GM21381 (cell line): ENCODE measurements around the gene ALDH6A1.
"Not testable (repeated sequence)": the region's sequence is repeated elsewhere in the genome, so short reads cannot be mapped to it uniquely, and the experiment has no call there.

Source experiments
- ATAC-seq: cut with Tn5 transposase; IDR thresholded peaks from one replicate; pipeline ENCODE4 v1.9.1; 2021; ENCODE audit warnings: mild to moderate bottlenecking, moderate library complexity; ENCODE audit not compliant: unreplicated experiment

Gene ALDH6A1

GRCh38 chr14:74084277-74085046 lies at the start of gene ALDH6A1, which contains the start of gene LIN52:
Gene ALDH6A1, minus strand, starts transcription at chr14:74084453. Its CDS starts 59 bp downstream, at chr14:74084394.
Gene LIN52, plus strand, starts transcription at chr14:74084956. Its CDS starts 19 bp downstream, at chr14:74084975.
- peak; percentile 92 for ATAC-seq

- ATAC-seq = no peak
Measured at GRCh38 chr14:74127634-74128033, 43.4 kb upstream of the ALDH6A1 start.

DNA sequence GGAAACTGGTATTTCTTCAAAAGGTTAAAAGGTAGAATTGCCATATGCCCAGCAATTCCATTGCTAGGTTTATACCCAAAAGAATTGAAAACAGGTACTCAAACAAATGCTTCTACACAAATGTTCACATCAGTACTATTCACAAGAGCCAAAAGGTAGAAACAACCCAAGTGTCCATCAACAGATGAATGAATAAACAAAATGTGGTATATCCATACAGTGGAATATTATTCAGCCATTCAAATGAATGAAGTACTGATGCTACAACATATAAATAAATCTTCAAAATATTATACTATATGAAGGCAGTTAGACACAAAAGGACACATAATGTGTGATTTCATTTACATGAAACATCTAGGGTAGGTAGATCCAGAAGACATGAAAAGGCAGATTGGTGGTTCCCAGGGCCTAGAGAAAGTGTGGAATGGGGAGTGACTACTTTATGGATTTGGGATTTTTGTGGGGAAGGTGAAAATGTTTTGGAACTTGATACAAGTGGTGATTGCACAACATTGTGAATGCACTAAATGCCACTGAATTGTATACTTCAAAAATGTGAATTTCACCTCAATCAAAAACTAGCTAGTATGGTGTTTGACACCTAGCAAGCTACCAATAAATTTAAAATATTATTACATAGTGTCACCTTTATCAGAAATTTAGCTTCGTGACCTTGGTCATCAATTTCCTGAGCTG lies 42.2 kb upstream of the ALDH6A1 start:
- no peak for ATAC-seq

GRCh38 chr14:74125487-74125886 lies 41.2 kb upstream of the ALDH6A1 start:
- ATAC-seq = not testable (repeated sequence)

GRCh38 chr14:74111395-74112216 lies 27.4 kb upstream of the ALDH6A1 start:
- not testable (repeated sequence) for ATAC-seq

GRCh38 chr14:74109369-74109768 lies 25.1 kb upstream of the ALDH6A1 start:
- ATAC-seq = no peak

- ATAC-seq = no peak
Measured at GRCh38 chr14:74105381-74105780, 21.1 kb upstream of the ALDH6A1 start.

DNA sequence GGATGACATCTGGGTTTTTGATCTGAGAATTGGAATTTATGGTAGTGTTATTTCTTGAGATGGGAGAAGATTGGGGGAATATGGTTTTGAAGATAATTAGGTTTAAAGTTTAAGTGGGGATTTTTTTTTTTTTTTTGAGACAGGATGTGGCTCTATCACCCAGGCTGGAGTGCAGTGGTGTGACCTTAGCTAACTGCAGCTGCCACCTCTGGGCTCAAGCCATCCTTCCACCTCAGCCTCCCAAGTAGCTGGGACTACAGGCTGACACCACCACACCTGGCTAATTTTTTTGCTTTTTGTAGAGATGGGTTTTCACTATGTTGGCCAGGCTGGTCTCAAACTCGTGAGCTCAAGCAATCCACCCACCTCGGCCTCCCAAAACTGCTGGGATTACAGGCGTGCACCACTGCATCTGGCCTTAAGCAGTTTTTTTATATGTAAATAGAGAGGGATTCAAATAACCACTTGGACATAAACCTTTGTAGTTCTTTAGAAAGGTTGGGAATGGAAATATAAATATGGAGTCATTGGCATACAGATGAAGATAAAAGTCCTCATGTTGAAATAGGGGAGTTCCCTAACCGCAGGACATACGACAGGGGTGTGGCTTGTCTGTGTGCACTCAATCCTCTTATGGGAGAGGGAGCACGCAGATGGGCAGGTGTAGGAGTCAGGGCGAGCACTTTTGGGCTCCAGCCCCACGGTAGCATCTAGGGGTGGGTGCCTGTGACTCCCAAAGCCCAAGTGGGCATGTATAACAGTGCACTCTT lies 5.2 kb upstream of the ALDH6A1 start:
- ATAC-seq = no peak

GRCh38 chr14:74085828-74086227 lies 1.6 kb upstream of the ALDH6A1 start:
- ATAC-seq = no peak

- ATAC-seq = no peak
Measured at GRCh38 chr14:74085047-74085637, 889 bp upstream of the ALDH6A1 start.

GRCh38 chr14:74083784-74084276 lies 423 bp downstream of the ALDH6A1 start:
- ATAC-seq = no peak

GRCh38 chr14:74083161-74083560 lies 1.1 kb downstream of the ALDH6A1 start:
- no peak for ATAC-seq

DNA sequence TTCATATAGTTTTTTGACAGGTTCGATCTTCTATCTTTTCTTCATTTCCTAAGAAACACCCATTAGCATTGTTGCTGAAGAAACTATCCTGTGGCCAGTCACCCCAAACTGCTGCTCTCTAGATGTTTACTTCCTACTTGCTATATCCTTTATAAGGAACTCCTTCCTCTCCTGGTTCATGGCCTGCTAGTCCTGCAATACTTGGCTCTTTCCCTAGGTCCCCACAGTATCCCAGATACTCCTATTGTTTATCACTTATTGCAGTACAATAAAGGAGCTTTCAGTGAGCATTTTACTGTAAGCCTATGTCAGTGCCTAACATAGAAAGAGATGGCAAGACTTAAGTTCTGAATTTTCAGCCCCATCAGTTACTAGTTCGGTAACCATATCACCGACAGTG lies 2.8 kb downstream of the ALDH6A1 start:
- ATAC-seq = no peak

- ATAC-seq = no peak
Measured at GRCh38 chr14:74080820-74081460, 3.3 kb downstream of the ALDH6A1 start.

GRCh38 chr14:74077401-74077800 lies 6.9 kb downstream of the ALDH6A1 start:
- no peak for ATAC-seq

GRCh38 chr14:74065746-74066575 lies 18.3 kb downstream of the ALDH6A1 start:
- no peak for ATAC-seq

DNA sequence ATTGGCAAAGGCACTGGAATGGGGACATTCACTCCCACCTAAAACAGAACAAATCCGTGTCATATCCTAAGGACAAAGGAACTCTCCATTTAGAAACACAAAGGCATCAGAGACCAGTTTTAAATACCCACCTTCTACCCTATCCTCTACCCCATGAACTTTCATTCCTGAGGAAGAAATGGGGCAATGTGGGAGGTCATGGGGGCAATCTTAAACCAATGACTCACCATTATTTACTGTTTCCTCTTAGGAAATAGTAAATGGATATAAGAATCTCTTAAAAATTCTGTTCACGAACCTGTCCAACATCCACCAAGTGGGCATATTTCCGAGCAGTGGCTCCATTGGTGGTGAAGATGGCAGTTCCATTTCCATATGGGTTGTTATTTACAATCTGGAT lies 19.4 kb downstream of the ALDH6A1 start:
- no peak for ATAC-seq

DNA sequence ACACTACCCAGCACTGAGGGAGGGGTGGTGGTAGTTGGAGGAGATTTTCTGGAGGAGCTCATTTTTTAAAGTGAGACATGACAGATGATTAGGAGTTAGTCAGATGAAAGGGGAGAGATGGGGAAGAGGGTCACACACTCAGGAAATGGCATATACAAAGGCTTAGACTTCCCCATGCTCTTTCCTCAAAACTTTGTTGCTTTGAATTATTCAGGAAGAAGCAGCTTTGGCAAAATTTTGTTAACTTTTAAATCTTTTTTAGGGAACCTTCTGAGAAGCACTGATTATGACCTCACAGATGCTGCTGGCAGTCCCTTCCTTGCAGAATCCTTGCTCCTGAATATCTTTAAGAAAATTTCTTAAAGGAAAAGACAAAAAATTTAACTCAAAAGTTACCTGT lies 19.8 kb downstream of the ALDH6A1 start:
- ATAC-seq = no peak

GRCh38 chr14:74062809-74063150 lies 21.5 kb downstream of the ALDH6A1 start:
- ATAC-seq = no peak
